CMK (cell line): ENCODE results near the gene TYRP1.

Experiments
- DNase-seq: peaks from one replicate; pipeline ENCODE4 v3.0.0-alpha.2; 2010; ENCODE audit warnings: low read depth

Gene TYRP1

GRCh38 chr9:12730927-12731326 lies 37.7 kb downstream of the TYRP1 start:
- DNase-seq, result no peak

GRCh38 chr9:12732971-12733370 lies 39.8 kb downstream of the TYRP1 start:
- DNase-seq, result no peak

- no peak for DNase-seq
These were observed 42.5 kb downstream of the TYRP1 start for GRCh38 chr9:12735665-12736064.

- no peak for DNase-seq
These were observed 44.7 kb downstream of the TYRP1 start for GRCh38 chr9:12737871-12738270.

GRCh38 chr9:12739014-12739652 lies 45.9 kb downstream of the TYRP1 start:
- DNase-seq, result no peak

GRCh38 chr9:12740845-12741244 lies 47.7 kb downstream of the TYRP1 start:
- DNase-seq, result no peak

- DNase-seq, result no peak
These were observed 54.8 kb downstream of the TYRP1 start for GRCh38 chr9:12748016-12748415.

- DNase-seq, result no peak
These were observed 55.8 kb downstream of the TYRP1 start for GRCh38 chr9:12748954-12749353.

GRCh38 chr9:12753931-12754330 lies 60.7 kb downstream of the TYRP1 start:
- DNase-seq, result no peak

- DNase-seq, result no peak
These were observed 66.6 kb downstream of the TYRP1 start for GRCh38 chr9:12759761-12760160.
